Stimulated activated CD8-positive, alpha-beta memory T cell treated with anti-CD3 and anti-CD28 coated beads, Interleukin-15, amount 100 ng/mL, for 48 hours (primary cell): ENCODE measurements around the gene EXOC3L1.

Source experiments
- DNase-seq, 2 donors: peaks; one replicate each; pipeline ENCODE4 v3.0.0-alpha.2; 2020; ENCODE audit warnings: low read depth in 2 of 2

Gene EXOC3L1

DNA sequence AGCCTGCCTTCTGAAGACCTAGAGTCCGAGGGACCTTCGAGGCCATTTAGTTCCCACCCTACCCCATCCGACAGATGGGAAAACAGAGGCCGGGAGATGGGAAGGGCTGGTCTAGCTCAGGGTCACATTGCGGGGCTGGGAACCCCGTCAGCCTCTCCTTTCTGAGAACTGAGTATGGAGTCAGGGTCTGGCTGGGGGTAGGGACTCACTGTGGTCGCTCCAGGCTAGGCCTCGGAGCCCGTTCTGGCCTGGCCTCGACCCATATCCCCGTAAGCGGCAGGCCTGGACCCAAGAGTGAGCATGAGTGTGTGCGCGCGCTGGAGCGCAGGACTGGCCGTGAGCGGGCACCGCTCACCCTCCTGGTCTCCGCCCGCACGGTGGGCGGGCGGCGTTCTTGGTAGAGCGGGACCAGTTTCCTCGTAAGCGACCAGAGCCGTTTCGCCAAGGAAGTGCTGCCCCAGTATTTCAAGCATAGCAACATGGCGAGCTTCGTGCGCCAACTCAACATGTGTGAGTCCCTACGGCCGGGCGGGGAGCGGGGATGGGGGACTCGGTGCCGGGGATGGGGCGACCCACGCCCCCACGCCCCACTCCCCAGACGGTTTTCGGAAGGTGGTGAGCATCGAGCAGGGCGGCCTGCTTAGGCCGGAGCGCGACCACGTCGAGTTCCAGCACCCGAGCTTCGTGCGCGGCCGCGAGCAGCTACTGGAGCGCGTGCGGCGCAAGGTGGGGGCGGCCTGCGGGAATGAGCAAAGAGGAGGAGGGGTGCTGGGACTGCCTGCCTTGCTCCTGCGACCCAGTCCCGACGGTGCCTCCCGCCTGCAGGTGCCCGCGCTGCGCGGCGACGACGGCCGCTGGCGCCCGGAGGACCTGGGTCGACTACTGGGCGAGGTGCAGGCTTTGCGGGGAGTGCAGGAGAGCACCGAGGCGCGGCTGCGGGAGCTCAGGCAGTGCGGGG lies 24.5 kb downstream of the EXOC3L1 start:
- DNase-seq = no peak

DNA sequence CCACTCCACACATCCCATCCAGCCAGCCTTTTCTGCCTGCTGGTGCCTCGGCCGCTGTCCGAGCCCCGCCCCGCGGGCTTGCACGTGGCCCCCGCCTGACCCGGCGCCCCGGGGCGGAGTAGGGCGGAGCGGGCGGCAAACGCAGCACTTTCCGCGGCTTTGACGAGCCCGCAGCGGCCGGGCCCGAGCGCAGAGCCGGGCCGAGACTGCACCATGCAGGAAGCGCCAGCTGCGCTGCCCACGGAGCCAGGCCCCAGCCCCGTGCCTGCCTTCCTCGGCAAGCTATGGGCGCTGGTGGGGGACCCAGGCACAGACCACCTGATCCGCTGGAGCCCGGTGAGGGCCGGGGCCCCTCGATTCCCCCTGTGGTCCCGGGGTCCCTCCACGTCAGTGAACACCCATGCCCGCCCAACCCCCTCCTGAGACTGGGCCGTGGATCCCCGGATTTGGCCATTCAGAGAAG lies 25.3 kb downstream of the EXOC3L1 start, which contains the start of gene HSF4:
TSS of gene HSF4 (plus strand) at position 147 of the 463 bp plus-strand sequence. CDS start at position 214, 67 bp downstream.
- DNase-seq = no peak

DNA sequence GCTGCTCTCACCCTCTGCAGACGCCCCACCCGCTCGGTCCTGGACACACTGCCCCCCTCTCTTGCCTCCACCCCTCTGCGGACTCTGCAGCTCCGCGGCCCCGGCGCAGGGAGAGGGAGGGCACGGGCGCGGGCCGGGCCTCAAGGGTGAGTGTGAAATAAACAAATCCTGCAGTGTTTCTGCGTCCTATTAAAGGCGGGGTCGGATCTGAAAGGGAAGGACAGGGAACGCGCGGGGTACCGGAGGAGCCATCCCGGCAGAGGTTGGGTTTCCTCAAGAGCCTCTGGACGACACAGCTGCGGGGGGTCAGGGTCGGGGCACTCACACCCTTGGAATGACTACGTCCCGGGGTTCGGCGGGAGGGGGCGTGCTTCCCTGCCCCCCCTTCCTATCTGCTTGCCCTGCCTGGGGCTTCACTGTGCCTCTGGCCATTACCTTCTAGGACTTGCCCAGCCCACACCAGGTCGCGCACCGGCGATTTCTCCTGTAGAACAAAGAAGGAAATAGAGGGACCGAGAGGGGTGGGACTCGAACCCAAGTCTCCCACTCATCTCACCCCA lies 25.9 kb downstream of the EXOC3L1 start:
- no peak for DNase-seq

DNA sequence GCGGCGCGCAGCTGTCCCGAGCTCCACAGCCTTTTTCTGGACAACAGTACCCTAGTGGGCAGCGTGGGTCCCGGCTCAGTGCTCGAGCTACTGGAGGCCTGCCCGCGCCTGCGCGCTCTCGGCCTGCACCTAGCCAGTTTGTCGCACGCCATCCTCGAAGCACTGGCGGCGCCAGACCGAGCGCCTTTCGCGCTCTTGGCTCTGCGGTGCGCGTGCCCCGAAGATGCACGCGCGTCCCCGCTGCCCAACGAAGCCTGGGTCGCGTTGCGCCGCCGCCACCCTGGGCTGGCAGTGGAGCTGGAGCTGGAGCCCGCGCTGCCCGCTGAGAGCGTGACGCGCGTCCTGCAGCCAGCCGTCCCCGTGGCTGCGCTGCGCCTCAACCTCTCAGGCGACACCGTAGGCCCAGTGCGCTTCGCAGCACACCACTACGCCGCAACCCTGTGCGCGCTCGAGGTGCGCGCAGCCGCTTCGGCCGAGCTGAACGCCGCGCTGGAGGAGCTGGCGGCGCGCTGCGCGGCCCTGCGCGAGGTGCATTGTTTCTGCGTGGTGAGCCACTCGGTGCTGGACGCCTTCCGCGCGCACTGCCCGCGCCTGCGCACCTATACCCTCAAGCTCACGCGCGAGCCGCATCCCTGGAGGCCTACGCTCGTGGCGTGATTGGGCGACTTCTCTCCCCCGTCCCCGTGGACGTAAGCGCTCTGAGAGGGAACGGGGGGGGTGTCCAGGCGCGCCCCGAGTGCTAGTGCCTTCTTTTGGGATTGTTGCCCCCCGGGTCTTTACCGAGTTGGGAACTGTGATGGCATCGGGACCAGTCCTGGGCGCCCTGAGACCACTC lies 26.6 kb downstream of the EXOC3L1 start:
- peak in 1 of 2 donors; percentile 36 for DNase-seq

DNA sequence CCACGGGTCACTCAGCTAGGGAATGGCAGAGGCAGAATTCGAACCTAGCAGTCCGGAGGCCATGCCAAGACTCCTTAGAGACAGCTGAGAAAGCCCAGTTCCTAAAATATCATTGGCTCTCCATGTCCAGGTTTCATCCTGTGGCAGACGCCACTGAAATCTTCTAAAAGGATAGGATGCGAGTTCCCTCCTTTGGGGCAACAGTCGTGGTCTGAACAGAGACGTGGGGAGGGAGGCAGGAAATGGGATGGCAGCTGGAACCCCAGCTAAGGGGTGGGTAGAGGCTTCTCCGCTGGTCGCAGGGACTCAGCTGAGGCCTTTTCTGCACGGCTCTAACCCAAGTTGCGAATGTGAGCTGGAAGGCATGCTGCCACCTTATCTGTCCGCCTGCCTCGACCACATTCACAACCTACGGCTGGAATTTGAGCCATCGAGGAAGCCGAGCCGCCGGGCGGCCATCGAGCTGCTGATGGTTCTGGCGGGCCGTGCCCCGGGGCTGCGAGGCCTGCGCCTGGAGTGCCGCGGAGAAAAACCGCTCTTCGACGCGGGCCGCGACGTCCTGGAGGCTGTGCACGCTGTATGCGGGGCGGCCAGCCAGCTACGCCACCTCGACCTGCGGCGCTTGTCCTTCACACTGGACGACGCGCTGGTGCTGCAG lies 27.3 kb downstream of the EXOC3L1 start:
- no peak for DNase-seq

DNA sequence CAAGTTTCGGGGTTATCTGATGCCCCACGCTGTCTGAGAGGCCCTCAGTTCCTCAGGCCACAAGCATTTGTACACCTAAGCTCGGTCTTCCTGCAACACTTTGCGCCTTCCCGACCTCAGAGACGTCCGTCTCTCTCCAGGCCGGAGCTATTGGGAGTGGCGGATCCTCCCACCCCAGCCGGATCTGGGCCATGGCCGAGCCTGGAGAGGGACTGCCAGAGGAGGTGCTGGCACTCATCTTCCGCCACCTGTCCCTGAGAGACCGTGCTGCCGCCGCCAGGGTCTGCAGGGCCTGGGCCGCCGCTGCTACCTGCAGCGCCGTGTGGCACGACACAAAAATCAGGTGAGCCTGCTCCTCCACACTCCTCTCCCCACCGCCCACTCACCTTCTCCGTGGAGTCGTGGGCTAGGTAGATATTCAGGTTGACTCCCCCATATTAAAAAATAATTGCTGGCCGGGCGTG lies 28.3 kb downstream of the EXOC3L1 start:
- DNase-seq = no peak

DNA sequence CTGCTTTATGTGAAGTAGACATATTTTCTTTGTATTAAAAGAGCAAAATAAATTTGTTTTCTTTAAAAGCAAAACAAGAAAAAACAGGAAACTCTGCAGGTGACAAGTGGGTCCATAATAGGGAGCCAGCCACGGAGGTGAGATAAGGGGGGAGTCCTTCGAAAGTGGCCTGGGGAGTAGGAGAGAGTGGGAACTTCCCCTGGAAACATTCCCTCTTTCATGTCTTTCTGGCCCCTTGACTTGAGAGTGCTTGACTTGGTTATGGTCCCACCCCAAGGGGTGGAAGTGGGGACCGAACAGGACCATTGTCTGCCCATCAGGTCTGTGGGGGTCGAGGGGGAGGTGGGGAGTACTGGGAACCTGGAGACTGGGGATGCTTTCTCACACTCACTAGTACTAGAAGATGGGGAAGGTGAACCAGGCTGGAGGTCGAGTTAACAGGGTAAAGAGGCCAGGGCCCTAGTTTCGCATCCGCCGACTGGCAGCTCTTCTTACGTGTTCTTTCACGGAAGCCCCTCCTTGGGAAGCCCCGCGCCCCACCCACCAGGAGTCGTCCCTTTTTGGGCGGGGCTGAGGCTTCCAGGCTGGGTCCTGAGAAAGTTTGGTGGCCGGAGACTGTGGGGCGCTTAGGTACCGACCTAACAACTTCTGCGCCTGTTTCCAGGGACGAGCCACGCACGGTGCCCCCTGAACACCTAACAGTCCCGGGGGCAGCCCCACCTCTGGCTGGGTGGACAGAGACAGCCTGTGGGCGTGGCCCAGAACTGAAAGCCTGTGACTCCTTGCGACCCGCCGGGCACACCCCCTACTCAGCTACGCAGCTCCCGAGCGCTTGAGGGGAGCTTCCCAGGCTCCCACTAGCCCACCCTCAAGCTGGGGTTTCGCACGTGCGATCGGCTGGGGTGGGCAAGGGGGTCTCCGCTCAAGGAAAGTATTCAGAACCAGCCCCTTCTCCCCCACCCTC lies 31.0 kb downstream of the EXOC3L1 start:
- peak; percentile 79 to 81 for DNase-seq

DNA sequence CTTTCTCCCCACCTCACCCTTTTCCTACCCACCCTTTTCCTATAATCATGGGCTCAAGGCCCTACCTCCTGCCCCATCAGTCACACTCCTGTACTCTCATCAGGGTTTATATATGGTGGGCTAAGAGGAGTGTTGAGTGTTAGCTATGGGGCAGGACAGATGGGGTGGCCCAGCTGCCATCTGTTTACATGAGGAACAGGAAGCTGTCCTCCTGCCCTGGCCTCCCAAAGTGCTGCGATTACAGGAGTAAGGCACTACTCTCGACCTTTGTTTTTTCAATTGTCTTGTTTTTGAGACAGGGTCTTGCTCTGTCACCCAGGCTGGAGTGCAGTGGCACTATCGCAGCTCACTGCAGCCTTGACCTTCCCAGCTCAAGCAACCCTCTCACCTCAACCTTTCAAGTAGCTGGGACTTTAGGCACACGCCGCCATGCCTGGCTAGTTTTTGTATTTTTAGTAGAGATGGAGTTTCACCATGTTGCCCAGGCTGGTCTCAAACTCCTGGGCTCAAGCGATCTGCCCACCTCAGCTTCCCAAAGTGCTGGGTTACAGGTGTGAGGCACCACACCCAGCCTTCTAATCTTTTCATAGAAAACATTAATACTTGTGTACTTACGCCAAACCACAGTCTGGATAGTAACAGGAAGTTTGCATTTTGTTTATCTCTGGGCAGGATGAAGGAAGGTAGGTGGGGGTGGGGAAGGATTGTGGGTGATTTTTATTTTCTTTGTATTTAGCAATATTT lies 31.9 kb downstream of the EXOC3L1 start:
- DNase-seq = no peak

DNA sequence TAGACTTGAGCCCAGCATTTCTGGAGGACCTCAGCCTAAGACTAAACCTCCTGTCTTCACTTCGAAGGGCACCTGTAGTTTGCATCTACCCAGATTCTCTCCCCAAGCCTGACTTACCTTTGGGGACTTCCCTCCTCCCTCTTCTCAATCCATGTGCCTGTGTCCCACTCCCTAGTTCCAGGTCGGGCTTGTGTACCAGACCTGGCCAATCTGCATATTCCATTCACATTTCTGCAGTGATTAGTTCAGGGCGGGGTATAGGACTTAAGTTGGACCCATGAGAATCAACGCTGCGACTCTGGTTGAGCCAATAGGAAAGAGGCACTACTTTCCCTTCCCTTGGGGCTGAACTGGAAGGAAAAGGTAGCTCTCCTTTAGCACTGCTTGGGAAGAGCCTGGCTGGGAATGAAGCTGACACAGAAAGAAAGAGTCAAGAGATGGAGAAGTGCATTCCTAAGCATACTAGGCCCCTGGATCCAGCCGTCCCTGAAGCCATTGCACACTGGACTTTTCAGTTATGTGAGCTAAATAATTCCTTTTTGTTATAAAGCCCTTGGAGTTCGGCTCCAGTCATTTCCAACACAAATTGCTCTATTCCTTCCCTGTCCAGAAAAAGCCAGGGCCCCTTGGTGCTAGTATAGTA lies 32.7 kb downstream of the EXOC3L1 start:
- no peak for DNase-seq

DNA sequence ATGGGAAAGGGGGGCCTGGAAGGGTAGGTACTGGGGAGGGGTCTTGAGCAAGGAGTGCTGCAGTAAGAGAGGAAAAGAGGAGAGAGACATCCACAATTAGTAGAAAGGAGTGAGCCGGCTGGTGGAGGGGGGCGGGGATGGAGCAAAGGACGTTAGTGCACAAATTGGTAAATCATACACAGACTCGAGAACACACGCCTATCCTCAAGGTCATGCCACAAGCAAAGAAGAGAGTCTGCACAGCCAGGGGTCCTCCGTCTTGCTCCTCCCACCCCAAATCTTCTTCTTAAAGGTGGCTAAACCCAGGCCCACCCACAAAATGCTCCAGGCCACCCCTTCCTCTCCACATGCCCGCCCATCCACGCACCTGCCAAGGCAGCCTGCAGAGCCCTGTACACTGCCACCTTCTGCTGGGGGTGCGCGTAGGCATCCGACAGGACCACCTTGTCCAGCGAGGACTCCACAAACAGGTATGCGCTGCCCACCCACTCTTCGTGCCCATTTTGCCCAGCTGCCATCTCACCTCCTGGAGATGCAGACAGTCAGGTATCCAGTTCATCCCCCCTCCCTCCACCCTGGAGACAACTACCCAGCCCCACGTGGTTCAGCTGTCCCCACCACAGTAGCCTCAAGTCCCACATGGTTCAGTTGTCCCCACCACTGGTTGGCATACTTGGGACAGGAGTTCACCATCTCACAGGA lies 33.6 kb downstream of the EXOC3L1 start:
- no peak for DNase-seq

DNA sequence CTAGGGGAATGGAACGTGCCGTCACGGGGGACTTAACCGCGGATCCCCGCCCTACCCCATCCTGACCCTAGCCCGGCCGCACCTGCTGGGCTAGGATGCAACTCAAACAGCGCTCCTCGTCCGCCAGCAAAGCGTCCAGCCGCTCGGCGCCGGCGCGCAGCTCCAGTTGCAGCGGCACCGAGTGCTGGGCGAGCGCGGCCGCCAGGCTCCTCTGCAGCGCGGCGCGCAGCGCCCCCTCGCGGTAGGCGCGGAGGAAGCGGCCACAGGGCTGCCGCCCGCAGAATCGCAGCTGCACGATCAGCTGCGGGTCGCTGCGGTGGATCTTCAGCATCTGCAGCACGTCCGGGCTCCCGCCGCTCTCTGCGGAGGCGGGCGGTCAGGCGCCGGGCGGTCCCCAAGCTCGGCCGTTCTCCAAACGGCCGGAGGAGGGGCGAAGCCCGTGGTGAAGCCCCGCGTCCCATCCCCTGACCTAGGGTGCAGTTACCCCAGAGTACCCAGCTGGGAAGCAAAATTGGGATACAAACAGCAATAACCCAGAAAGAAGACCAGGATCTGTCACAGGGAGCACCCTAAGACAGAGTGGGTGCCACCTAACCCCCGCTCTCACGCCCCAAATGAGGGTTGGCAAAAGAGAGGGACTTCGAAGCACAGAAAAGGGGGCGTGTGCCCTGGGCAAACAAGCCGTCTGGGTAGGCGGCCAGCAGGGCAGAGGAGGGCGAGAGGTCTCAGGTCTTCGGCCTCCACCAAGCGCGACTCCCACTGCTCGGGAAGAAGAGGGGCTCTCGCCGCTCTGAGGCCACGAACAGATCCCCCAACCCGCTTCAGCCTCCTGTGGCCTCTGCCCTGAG lies 34.4 kb downstream of the EXOC3L1 start:
- peak; percentile 72 to 73 for DNase-seq

DNA sequence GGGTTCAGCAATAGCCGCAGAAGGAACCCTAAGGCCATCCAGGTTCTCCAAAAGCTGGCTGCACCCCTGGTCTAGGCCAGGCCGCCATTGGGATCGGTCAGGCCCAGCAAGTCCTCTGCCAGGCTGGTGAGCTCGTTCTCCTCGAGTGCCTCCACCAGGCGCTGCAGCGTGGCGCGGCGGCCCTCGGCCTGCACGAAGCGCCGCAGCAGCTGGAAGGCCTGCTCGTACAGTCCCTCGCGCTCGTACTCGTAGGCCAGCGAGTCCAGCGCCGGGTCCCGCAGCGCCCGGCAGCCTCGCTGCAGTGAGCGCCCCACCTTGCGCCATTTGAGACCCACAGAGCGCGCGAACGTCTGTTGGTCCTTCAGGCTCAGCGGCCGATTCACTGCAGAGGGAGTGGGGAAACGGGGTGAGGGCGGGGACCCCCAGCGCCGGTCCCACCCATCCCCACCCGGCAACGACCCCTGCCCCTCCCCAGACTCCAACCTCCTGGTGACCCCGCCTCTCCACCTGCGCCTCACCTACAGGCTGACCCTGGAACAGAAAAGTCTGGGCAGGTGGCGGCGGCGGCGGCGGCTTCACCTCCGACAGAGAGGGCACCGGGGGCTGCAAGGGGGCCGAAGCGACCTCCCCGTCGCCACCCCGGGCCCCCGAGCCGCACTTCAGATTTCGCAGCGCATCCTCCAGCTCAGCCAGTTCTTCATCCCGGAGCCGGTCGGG lies 35.2 kb downstream of the EXOC3L1 start:
- no peak for DNase-seq

DNA sequence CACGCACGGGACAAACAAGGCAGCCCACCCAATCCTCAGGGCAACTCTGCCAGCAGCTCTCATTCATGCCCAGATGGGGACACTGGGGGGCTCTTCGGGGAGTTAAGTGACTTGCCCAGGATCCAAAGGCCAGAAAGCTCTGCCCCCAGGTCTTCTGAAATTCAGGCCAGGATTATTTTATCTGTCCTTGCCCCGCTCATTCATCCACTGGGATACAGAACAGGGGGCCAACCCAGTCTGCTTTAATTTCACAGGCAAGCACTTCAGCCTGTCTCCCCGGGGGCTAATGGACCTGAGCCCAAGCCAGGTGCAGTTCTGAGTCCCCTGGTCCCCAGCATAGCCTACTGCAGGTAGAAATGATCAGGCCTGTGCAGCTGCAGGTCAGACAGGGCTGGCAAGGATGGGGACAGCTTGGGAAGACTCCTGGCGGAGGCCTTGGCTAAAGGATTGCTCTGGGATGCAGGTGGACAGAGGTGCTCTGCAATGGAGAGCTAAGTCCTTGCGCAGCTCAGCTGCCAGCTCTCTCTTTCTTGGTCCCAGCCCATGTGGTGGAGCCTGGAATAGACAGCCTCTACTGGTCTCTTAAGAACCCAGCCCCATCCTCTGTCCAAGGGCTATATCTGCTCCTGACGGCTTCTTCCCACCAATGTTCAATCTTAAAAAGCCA lies 38.4 kb downstream of the EXOC3L1 start:
- no peak for DNase-seq

DNA sequence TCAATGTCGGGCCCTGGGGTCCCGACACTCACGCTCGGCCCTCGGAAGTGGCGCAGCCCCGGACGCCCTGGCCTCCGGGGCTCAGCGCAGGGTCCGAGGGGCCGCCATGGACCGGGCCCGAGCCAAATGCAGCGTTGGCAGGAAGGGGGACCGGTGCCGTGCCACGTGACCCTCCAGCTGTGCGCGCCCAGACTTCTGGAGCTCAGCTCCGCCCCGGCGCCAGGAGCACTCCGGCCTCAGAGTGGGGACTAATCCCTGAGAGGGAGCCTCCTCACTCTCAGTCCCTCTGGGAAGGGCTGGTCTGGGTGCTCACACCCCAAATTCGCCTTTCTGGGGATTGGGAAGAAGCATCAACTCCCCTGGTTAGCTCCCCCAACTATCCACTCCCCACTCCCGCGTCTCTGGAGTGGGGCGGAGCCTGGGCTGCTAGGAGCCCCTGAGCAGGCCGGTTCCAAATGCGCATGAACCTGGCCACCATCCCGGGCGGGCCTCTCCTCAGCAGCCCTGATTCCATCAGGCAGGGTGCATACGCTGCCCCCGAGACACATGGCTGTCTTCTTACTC lies 39.0 kb downstream of the EXOC3L1 start, which contains the start of gene B3GNT9:
TSS of gene B3GNT9 (minus strand) at position 166 of the 564 bp plus-strand sequence. CDS start 513 bp downstream, outside the sequence.
- no peak for DNase-seq

DNA sequence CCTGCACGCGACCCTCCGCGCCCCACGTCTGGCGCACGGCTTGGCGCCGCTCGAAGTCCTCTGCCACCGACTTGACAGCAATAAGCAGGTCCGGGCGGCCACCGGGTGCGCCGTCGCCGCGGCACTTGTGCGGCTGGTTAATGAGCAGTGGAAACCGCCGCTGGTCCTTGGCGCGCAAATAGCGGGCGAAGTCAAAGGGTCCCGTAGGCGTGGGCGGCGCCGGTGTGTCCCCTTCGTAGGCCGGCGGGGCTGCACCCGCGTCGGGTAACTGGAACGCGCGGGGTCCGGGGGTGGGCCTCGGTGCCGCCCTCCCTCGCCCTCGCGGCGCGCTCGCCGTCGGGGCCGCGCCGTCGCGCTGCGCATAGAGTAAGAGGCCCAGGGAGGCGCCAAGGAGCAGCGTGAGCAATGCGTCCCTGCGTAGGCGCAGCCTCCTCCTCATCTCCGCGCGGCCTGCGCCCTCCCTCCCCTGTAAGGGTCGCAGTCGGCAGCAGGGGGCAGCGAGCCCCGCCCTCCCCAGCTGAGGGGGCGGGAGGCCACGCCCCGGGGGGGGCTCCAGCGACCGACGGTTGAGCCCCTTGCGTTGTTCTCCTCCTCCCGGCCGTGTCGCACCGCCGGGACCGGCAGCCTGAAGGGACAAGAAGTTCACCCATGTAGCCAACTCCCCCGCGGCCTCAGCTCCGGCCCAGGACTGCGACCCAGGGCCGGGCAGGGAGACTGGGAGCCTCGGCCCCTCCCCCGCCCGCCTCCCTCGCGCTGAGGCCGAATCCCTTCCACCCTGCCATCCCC lies 39.7 kb downstream of the EXOC3L1 start:
- no peak for DNase-seq
